Thoracic aorta (tissue), 2 donors: ENCODE results near the gene ADAD2. TPM values are rescaled to one million over a fixed set of nuclear protein-coding genes. Genes with fewer than 3 reads are reported as not detected.
"Not testable (repeated sequence)": the region's sequence is repeated elsewhere in the genome, so short reads cannot be mapped to it uniquely, and the experiment has no call there.

Experiments
- ATAC-seq: fragments of 150-250 bp; one replicate; pipeline ENCODE4 v1.8.0; 2017; ENCODE audit warnings: low read depth; ENCODE audit not compliant: insufficient number of reproducible peaks, low FRiP score
- DNase-seq: peaks from one replicate; pipeline ENCODE4 v3.0.0-alpha.2; 2020; ENCODE audit warnings: low spot score
- H3K27ac ChIP-seq, 2 donors: fragments of 200-600 bp; sonication (generic); 1 replicate in 1 of 2; 2 replicates in 1 of 2; pipeline ENCODE4 v1.5.1; 2016; ENCODE audit warnings: mild to moderate bottlenecking in 2 of 2, moderate library complexity in 2 of 2
- H3K27me3 ChIP-seq: fragments of 200-600 bp; sonication (generic); replicated peaks from 2 replicates; pipeline ENCODE4 v1.6.0; 2016; ENCODE audit warnings: mild to moderate bottlenecking; ENCODE audit not compliant: insufficient read depth
- H3K36me3 ChIP-seq: fragments of 200-600 bp; sonication (generic); one replicate; pipeline ENCODE4 v1.5.1; 2016
- H3K4me1 ChIP-seq, 2 donors: fragments of 200-600 bp; sonication (generic); 1 replicate in 1 of 2; 2 replicates in 1 of 2; pipeline versions ENCODE4 v1.5.1 to v1.6.0; 2016; ENCODE audit warnings: low read depth in 2 of 2, mild to moderate bottlenecking in 1 of 2; ENCODE audit not compliant: control insufficient read depth in 1 of 2
- H3K4me3 ChIP-seq: fragments of 200-600 bp; sonication (generic); 2 replicates; pipeline ENCODE4 v1.5.1; 2016; ENCODE audit warnings: mild to moderate bottlenecking
- H3K9me3 ChIP-seq: fragments of 200-600 bp; sonication (generic); 2 replicates; pipeline ENCODE4 v1.5.1; 2016
- CTCF ChIP-seq: fragments of 200-600 bp; sonication (generic); IDR thresholded peaks from one replicate; pipeline ENCODE4 v1.5.1; 2019; ENCODE audit warnings: antibody characterized with exemption
- total RNA-seq, 2 donors: library from RNA; depleted of rRNA; stranded (reverse); fragments of >200 nt; gene quantifications; one replicate each; pipeline versions ENCODE4 v1.1.0 to v1.2.3, GENCODE V29; 2016

The ADAD2 gene
- total RNA-seq, 2 donors from 2014 or later: not detected

- H3K4me3 ChIP-seq: no peak overlapping the region
- no peak overlapping the region for H3K27ac ChIP-seq
- no peaks in the 10 kb centered on the region for H3K27me3 ChIP-seq
- no peaks in the 10 kb centered on the region for H3K36me3 ChIP-seq
- no peaks in the 10 kb centered on the region for H3K4me1 ChIP-seq
- DNase-seq: no peak
- H3K9me3 ChIP-seq: no peaks in the 10 kb centered on the region
- no peak for TF ChIP-seq CTCF
- ATAC-seq: no peak
Measured at GRCh38 chr16:84209989-84210388, 19.0 kb downstream of the ADAD2 start.

GRCh38 chr16:84212154-84212553 is 21.2 kb downstream of the ADAD2 start:
- no peak for TF ChIP-seq CTCF
- no peak overlapping the region for H3K27ac ChIP-seq
- H3K9me3 ChIP-seq: no peaks in the 10 kb centered on the region
- H3K36me3 ChIP-seq: no peaks in the 10 kb centered on the region
- DNase-seq: no peak
- no peaks in the 10 kb centered on the region for H3K27me3 ChIP-seq
- H3K4me3 ChIP-seq: no peak overlapping the region
- peaks cover 0 to 5% of the 10 kb centered on the region in 2 donors for H3K4me1 ChIP-seq
- no peak for ATAC-seq

GRCh38 chr16:84212631-84213030 is 21.7 kb downstream of the ADAD2 start:
- Histone ChIP-seq H3K27me3 (no peaks in the 10 kb centered on the region), H3K9me3 (no peaks in the 10 kb centered on the region), H3K36me3 (no peaks in the 10 kb centered on the region), H3K4me1 (peaks cover 0 to 5% of the 10 kb centered on the region in 2 donors), H3K4me3 (no peak overlapping the region), H3K27ac (no peak overlapping the region)
- DNase-seq (no peak), ATAC-seq (no peak)
- TF ChIP-seq CTCF: no peak

GRCh38 chr16:84214451-84215066 is 23.6 kb downstream of the ADAD2 start:
- Histone ChIP-seq H3K4me1 (peaks cover 0 to 5% of the 10 kb centered on the region in 2 donors), H3K4me3 (no peak overlapping the region), H3K9me3 (no peaks in the 10 kb centered on the region), H3K36me3 (no peaks in the 10 kb centered on the region), H3K27ac (no peak overlapping the region), H3K27me3 (no peaks in the 10 kb centered on the region)
- ATAC-seq (no peak), DNase-seq (no peak)
- no peak for TF ChIP-seq CTCF

GRCh38 chr16:84215531-84215930 is 24.6 kb downstream of the ADAD2 start:
- no peak for DNase-seq
- no peak overlapping the region for H3K27ac ChIP-seq
- no peak for TF ChIP-seq CTCF
- ATAC-seq: no peak
- H3K4me3 ChIP-seq: no peak overlapping the region
- peaks cover 0 to 5% of the 10 kb centered on the region in 2 donors for H3K4me1 ChIP-seq
- no peaks in the 10 kb centered on the region for H3K9me3 ChIP-seq
- H3K36me3 ChIP-seq: no peaks in the 10 kb centered on the region
- no peaks in the 10 kb centered on the region for H3K27me3 ChIP-seq

GRCh38 chr16:84216144-84216543 is 25.2 kb downstream of the ADAD2 start:
- not testable (repeated sequence) for H3K4me3 ChIP-seq, H3K36me3 ChIP-seq, H3K27ac ChIP-seq, H3K27me3 ChIP-seq, DNase-seq, H3K9me3 ChIP-seq, ATAC-seq, H3K4me1 ChIP-seq
